GM19035 (cell line): ENCODE data around the gene NECAB2.
"Not testable (repeated sequence)": the region's sequence is repeated elsewhere in the genome, so short reads cannot be mapped to it uniquely, and the experiment has no call there.

ENCODE experiments used
- ATAC-seq: cut with Tn5 transposase; IDR thresholded peaks from one replicate; pipeline ENCODE4 v1.9.1; 2021; ENCODE audit not compliant: unreplicated experiment

Gene NECAB2

DNA sequence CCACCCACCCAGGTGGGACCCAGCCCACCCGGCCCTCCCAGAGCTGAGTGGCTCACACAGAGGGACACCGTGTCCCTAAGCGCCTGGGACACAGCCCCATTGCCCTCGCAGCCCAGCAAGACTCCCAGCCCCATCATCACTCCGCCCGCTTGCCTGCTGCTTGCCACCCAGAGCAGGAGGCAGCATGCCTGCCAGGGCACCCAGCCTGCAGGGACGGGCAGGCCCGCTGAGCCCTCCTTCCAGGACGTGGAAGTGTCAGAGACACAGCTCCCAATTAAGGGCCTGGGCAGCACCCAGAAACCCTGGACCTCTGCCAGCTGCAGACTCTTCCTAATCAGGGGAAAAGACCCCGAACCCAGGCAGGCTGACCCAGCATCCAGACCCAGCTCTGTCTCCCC is 32.2 kb upstream of the NECAB2 start:
- no peak for ATAC-seq

DNA sequence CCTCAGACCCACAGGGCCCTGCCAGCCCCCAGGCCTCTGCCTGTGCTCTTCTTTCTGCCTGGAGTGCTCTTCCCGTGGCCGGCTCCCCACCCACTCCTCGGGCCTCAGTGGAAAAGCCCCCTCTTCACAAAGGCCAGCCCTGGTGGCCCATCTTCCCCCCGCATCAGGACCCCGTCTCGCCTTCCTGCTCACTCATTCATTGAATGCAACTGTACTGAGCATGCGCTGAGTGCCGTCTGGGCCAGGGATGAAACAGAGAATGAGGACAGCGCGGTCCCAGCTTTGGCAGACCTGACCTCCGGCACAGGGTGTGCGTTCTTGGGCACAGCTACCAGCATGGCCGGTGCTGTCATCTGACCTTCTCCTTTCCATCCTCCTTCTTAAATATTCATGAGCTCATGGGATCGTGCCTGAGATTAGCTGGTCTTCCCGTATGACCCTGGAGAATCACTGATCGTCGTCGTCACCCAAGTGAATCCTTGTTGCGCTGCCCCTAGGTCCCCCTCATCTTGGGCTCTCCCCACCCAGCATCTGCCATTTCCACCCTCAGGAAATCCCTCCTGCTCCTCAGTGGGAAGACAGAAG is 31.4 kb upstream of the NECAB2 start:
- ATAC-seq: no peak

DNA sequence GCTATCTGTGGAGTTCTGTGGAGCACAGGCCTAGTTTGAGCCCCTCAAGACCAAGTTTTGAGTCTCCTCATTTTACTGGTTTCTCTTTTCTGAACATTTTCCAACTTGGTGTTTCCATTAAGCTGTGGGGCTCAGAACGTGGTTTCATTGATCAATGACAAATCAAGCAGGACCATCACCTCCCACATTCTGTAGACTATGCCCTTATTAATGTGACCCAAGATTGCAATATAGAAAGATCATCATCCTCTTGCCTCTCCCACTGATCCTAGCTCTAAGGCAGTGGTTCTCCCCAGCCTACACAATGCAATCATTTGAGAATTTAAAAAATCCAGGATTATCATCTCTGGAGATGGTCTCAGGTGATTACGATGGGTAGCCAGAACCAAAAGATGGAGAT is 30.8 kb upstream of the NECAB2 start:
- no peak for ATAC-seq

DNA sequence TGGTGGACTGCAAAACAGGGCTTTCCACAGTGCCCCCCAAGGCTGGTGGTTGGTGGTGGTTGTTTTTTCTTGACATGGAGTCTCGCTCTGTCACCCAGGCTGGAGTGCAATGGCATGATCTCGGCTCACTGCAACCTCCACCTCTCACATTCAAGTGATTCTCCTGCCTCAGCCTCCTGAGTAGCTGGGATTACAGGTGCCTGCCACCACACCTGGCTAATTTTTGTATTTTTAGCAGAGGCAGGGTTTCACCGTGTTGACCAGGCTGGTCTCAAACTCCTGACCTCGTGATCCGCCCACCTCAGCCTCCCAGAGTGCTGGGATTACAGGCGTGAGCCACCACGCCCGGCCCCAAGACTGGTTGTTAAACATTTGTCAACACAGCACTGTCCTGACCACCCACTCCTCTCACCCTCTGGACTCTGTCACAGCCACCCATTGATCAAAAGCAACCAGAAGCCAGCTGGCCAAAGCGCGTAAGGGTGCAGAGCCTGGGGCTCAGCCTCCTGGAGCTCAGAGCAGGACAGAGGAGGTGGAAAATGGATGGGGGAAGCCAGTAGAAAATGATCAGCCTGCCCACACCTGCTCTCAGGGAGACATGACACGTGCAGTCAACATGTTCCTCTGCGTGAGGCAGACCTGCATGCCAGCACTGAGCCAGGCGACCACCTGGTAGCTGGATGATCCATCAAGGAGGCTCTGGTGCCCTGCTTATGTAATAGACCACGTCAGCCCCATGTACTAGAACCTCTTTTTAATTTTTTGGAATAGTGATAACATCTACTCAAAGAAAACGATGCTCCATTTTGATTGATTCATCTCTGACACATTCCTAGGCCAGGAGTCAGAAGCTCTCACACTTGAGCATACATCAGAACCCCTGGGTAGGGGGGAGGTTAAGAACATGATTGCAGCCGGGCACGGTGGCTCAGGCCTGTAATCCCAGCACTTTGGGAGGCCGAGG is 29.8 kb upstream of the NECAB2 start:
- no peak for ATAC-seq

DNA sequence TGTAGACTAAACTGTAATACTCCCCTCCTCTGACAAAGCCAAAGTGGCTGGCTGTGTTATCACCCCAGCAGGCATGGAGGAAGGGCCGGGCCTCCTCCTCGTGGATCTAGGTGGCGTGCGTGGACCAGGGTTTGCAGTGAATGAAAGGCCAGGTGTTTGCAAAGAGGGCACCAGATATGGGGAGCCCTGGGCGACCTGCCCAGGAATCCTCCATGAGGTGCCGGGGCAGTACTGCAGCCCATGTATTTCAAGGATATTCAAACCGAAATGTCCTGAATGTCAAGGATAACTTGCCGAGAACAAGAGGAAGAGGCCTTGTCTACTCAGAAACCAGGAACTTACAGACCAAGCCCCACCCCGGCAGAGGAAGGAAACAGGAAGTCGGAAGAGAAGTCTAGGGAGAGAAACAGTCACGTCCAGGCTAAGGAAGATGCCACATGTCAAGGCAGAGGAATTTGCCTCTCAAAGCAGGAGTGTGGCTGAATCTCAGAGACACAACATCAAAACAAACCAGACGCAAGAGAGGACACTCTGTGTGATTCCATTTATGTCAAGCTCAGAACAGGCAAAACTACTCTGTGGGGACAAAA is 28.7 kb upstream of the NECAB2 start:
- ATAC-seq: no peak

DNA sequence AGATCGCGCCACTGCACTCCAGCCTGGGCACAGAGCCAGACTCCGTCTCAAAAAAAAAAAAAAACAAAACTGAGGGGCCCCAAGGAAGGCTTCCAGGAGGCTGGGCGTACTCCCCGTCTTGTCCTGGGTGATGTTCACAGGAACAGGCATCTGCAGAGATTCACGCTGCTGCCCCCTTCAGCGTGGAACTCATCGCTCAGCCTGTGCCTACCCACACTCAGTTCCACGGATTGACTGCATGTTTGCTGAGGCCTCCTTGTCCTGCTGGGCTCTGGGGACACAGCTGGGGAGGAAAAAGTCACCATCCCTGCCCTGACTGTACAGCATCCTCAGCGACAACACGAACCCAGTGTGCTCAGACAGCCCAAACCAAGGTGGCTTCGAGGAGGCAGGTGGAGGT is 27.9 kb upstream of the NECAB2 start:
- no peak for ATAC-seq

DNA sequence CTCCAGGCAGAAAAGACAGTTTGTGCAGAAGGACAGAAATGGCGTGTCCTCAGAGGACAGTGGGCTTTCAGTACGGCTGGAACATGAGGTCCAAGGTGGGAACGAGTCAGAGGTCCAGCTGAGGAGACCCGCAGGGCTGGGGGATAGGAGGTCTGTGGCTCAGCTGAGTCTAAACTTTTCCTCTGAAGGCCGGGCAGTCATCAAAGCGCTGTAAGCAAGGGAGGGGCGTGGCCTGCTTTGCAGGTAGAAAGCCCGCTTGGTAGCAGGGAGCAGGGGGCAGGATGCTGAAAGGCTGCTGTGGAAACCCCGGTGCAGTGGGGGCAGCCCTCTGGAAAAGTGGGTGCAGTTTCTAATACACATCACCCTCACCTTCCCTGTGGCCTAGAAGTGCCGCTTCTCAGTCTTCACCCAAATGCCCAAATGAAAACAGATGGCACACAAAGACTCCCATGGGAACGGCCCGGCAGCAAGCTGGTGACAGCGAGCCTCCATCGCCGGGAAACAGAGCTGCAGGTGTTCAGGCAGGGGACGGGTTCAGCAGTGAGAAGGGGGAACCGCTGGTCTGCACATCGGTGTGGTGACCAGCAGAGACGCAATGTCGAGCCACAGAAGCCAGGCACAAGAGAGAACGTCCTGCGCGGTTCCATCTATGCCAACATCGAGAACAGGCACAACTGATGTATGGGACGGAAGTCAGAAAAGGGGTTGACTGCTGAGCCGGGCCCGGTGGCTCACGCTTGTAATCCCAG is 27.2 kb upstream of the NECAB2 start:
- no peak for ATAC-seq

DNA sequence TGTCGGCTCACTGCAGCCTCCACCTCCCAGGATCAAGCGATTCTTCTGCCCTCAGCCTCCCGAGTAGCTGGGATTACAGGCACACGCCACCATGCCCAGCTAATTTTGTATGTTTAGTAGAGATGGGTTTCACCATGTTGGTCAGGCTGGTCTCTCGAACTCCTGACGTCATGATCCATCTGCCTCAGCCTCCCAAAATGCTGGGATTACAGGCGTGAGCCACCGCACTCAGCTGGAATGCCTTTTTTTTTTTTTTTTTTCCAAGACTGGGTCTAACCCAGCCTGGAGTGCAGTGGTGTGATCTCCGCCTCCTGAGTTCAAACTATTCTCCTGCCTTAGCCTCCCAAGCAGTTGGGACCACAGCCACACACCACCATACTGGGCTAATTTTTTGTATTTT is 26.5 kb upstream of the NECAB2 start:
- ATAC-seq: not testable (repeated sequence)

DNA sequence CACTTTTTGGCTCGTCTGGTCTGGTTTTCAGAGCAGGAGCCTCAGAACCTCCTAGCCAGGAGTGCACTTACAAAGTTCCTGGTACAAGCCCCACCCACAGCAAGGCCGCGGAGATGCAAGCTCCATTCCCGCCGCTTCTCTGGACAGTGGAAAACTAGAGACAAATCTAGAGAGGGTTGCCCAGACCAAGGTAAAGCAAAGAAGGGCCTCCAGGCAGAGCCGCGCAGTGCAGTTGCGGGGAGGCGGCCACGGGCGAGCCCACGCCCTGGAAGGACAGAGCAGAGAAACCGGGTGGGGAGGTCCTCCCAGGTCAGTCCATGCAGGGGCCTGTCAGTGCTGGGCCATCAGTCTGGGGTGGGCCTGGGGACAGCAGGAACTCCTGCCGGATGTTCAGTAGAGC is 26.0 kb upstream of the NECAB2 start:
- no peak for ATAC-seq

DNA sequence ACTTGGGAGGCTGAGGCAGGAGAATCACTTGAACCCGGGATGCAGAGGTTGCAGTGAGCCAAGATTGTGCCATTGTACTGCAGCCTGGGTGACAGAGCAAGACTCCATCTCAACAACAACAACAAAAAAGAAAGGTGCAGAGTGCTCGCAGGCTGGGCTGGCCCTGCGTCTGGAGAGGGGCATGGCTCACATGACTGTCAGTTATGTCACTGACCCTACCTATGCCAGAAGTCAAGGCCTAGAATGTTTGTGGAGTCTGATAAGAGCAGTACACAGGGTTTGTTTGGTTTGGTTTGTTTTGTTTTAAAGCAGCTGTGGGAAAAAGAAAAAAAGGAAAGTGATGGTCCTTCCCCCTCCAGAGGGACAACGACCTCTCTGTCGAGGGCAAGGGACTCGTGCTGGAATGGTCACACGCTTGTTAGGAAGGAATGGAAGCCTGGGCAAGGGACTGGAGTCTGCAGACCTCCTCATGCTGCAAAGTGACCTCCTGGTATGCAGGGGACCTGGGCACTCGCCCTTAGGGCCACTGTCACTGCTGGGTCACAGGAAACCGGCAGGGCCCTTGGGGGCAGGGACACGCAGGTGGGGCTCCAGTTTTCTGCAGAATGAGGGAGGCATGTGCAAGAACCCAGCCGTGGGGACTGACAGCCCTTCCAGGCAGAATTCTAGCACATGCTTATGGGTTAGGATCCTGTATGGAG is 25.1 kb upstream of the NECAB2 start:
- ATAC-seq: no peak

DNA sequence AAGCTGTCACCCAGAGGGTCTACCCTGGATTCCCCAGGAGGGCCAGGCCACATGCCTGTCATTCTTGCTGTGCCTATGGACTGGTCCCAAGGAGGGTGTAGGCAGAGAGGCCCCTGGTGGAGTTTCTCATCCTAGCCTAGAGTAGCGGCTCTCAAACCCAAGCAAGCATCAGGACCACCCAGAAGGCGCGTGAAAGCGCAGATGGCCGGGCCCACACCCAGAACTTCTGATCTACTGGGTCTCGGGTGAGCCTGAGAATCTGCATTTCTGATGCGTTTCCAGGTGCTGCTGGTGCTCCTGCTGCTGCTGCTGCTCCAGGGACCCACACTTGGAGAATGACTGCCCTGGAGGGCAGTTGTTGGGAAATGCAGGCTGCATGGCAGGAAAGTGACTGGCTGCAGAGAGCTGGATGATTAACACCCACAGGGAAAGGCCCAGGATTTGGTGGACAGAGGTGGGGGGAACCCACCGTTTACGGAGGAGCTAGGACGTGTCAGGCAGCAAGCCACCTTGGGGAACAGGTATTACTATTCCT is 24.5 kb upstream of the NECAB2 start:
- no peak for ATAC-seq

DNA sequence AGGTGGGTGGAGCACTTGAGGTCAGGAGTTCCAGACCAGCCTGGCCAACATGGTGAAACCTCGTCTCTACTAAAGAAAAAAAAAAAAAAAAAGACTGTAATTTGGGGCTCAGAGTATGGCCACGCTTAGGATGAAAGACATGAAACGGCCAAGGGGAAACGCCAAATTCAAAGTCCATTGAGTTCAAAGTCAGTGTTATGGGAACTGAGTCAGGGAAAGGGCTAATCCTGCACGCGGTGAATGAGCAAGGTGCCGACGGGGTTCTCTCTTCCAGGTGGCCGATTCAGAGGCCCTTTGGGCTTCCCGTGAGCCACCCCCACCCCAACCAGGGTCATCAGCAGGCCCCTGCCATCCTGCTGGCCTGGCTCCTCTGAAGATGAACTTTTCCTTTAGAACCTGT is 22.5 kb upstream of the NECAB2 start:
- no peak for ATAC-seq

DNA sequence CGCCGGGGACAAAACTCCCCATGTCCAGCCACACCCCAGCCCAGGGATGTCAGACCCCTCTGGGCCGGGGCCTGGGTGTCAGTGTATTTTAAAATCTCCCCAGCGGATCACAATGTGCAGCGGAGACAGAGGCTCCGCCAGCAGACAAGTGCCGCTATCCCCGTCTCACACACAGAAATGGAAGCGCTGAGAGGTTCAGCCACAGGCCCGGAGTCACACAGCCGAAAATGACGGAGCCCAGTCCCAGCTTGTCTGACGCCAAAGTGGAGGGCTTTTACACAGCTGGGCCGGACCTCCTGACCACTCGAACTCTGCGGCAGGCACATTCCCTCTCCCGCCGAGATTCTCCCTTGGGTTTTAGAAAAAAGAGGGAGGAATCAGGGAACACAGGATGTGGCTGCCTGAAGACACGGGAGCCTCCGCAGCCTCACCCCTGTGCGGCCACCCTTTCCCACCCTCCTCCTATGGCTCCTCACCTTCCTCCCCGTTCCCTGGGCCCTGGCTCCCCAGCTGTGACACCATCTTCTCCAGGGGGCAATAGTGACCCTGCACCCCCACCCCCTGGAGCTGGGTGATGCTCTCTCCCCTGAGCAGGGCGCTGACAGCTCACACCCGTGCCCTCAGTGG is 21.8 kb upstream of the NECAB2 start:
- no peak for ATAC-seq

DNA sequence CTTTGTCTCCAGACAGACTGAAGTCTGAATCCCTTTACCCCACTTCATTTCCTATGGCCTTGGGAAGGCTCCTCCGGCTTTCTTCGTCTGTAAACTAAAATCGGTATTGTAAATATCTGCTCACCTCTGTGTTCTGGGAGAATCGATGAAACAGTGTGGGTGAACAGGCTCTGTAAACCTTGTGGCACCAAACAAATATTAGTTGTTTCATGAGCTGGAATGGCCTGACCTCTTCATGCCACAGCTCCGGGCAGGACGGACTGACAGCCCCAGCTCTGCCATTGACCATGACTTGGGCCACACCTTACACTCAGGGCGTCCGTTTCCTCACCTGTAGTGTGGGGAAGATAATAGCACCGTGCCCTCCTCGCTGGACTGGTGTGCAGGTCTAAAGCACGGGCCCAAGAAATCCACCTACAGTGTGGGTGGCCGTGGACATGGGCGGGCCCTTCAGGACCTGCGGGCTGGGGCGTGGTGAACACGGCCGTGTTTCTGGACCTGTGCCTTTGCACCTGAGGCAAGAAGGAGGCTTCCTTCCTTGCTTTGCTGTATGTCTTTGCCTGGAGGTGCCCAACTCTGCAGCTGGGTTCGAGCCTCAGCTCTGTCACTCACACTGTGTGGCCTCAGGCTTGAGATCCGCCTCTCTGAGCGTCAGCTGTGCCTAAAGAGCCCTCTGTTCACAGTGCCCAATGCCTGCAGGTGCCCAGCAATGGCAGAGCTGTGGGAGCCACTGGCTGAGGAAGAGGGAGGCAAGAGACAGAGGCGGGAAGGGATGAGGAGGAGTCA is 21.1 kb upstream of the NECAB2 start:
- ATAC-seq: no peak

DNA sequence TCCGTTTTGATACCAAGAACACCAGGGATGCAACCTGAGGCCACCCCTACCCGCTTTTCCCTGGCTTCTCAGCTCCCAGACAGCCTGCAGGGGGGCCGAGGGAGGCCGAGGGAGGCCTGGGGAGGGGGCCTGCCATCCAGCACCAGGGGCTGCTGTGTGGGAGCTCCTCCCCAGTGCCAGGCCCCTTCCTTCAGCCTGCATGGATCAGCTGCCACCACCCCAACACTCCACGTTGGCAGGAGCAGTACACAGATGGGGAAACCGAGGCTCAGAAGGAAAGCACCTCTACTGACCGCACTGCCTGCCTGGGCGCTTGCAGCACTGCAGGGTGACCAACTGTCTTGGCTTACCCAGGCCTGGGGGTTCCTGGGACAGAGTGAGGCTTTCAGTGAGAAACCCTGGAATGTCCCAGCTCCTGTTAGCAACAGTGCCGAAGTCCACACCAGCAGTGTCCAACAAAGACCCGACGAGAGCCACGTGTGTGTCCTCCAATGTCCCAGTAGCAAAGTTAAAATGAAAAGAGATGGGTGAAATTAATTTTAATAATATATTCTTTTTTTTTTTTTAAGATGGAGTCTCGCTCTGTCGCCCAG is 20.3 kb upstream of the NECAB2 start:
- no peak for ATAC-seq

DNA sequence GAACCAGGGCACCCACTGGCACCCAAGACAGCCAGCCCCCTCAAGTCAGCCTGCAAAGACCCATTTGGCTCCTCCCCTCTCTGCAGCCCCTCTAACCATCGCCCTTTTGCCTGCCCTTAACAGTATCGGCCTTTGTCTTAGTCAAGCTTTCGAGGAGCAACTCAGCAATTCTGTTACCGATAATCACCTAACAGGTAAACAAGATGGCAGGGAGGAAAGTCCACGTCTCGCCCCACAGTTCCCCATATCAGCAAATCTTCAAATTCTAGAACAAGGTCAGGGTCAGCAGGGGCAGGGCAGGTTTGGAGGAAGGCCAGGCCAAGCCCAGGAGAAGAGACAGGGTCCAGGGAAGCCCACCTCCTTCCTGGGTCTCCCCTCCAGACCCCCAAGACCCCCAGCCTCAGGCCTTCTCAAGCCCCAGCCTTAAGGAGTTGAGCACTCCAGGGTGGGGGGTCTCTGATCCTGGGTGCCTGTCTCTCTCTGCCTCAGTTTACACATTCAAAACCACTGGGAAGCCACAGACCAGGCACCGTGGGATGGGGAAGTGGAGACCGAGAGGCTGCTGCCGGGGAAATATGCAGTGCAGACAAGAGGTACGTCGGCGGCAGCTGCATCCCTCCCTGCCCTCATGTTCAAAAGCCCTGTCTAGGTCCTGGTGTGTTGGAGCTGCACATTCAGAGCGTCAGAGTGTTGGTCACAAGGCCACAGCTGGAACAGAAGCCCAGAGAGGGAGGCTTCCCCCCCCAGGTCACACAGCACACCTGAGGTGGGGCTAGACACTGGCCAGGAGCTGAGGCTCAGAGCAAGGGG is 18.9 kb upstream of the NECAB2 start:
- no peak for ATAC-seq

DNA sequence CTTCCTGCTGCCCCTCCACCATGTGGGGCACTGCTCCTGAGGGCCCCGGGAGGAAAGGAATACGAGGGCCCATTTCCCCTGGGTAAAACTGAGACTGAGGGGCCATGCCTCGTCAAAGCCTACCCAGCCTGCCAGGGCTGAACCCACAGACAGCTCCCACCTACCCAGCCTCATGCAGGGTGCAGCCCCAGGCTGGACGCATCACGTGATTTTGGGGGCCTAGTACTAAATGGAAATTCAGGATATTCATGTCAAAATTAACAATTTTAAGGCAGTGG is 18.4 kb upstream of the NECAB2 start:
- ATAC-seq: no peak

DNA sequence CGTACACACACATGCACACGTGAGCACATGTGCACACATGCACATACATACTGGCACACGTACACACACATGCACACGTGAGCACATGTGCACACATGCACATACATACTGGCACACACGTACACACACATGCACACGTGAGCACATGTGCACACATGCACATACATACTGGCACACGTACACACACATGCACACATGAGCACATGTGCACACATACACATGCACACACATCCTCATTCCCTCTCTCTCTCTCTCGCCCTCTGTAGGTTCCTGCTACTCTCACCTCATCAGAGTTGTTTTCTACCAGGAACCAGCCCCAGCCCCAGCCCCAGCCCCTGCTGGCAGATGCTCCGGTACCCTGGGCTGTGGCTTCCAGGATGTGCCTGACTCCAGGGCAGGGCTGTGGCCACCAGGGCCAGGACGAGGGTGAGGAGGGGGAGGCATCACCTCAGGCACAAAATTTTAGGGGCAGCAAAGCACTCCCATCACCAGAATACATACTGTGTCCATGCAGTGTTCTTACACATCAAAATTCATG is 17.1 kb upstream of the NECAB2 start:
- ATAC-seq: not testable (repeated sequence)
